Gastrocnemius medialis (tissue), 4 donors: ENCODE data around the gene IFNB1.

Source experiments
- POLR2A ChIP-seq, 2 donors: fragments of 450-650 bp; IDR thresholded peaks; one replicate each; pipeline ENCODE4 v1.6.1; 2017; ENCODE audit warnings: antibody characterized with exemption in 2 of 2, mild to moderate bottlenecking in 2 of 2, moderate library complexity in 2 of 2
- TF ChIP-seq, protein P1 (sequence below), 5 experiments: fragments of 450-650 bp in 3 of 5; fragments of 200-600 bp in 2 of 5; sonication (generic) in 2 of 5; IDR thresholded peaks in 4 of 5; conservative IDR thresholded peaks in 1 of 5; 1 replicate in 4 of 5; 2 replicates in 1 of 5; pipeline ENCODE4 v1.5.1; 2016 to 2019; ENCODE audit warnings: antibody characterized with exemption in 5 of 5, mild to moderate bottlenecking in 3 of 5, moderate library complexity in 3 of 5

DNA sequence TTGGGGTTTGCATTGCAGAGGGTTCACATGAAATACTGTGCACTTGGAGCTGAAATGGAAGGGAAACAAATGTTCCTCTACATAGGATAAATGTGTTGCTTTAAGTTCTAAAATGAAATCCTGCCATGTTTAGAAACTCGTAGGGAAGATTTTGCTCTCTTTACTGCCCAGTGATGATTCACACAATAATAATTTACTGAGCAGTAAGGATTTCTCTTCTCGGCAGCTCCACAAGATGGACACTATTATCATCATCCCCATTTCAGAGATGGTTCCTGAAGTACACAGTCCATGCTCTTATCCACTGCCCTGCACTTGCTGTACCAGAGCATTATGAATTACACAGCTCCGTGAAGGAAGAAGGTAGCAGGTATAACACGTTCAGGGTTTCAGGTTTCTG lies 50.4 kb downstream of the IFNB1 start:
- TF ChIP-seq, protein P1, sequence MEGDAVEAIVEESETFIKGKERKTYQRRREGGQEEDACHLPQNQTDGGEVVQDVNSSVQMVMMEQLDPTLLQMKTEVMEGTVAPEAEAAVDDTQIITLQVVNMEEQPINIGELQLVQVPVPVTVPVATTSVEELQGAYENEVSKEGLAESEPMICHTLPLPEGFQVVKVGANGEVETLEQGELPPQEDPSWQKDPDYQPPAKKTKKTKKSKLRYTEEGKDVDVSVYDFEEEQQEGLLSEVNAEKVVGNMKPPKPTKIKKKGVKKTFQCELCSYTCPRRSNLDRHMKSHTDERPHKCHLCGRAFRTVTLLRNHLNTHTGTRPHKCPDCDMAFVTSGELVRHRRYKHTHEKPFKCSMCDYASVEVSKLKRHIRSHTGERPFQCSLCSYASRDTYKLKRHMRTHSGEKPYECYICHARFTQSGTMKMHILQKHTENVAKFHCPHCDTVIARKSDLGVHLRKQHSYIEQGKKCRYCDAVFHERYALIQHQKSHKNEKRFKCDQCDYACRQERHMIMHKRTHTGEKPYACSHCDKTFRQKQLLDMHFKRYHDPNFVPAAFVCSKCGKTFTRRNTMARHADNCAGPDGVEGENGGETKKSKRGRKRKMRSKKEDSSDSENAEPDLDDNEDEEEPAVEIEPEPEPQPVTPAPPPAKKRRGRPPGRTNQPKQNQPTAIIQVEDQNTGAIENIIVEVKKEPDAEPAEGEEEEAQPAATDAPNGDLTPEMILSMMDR (IDR thresholded peaks at IDR 0.05 in 4 of 5, conservative IDR thresholded peaks at IDR 0.05 in 1 of 5), result no peak
- no peak for TF ChIP-seq POLR2A (IDR thresholded peaks at IDR 0.05)
